K562 (cell line): ENCODE results near the gene CPLX1. TPM values are rescaled to one million over a fixed set of nuclear protein-coding genes. Genes with fewer than 3 reads are reported as not detected.

ENCODE experiments used
- HNRNPK ChIP-seq: fragments of 200-400 bp; formaldehyde crosslinking; IDR thresholded peaks from one replicate; pipeline ENCODE4 v1.6.1; 2018; ENCODE audit warnings: mild to moderate bottlenecking, low read depth, low read length; ENCODE audit not compliant: poor library complexity, severe bottlenecking
- RFX7 ChIP-seq: fragments of 250-450 bp; sonication (Bioruptor Pico); IDR thresholded peaks from 2 replicates; pipeline ENCODE4 v1.5.1; 2021; ENCODE audit warnings: mild to moderate bottlenecking
- SREBF2 ChIP-seq: sonication (generic); formaldehyde crosslinking; IDR thresholded peaks from 2 replicates; pipeline ENCODE4 v1.4.0; 2020; ENCODE audit warnings: mild to moderate bottlenecking, missing genetic modification reagents
- polyA plus RNA-seq, 8 experiments: library from polyadenylated mRNA; depleted of rRNA in 4 of 8; stranded (reverse) in 5 of 8; unstranded in 3 of 8; fragments of >200 nt; fragmentation: Nextera tagmentation in 2 of 8; fragmentation: Illumina TruSeq in 1 of 8; extraction: Ambion mirVana in 2 of 8; extraction: Trizol in 1 of 8; gene quantifications; 2 replicates each; pipeline versions ENCODE4 v1.2.1 to v1.2.3, GENCODE V29; 2011 to 2014; ENCODE audit warnings: inconsistent platforms in 1 of 8, missing spikeins in 1 of 8
- total RNA-seq, 7 experiments: library from RNA; depleted of rRNA in 6 of 7; stranded (reverse); fragments of >200 nt in 6 of 7; fragmentation: Illumina TruSeq in 2 of 7; extraction: Trizol in 2 of 7; gene quantifications; 2 replicates each; pipeline versions ENCODE4 v1.2.1 to v1.2.3, GENCODE V29; 2011 to 2021; ENCODE audit warnings: low replicate concordance in 1 of 7
- TF ChIP-seq, protein P1 (sequence below): sonication (generic); formaldehyde crosslinking; IDR thresholded peaks from 2 replicates; pipeline ENCODE4 v1.8.0; 2023; ENCODE audit warnings: missing genetic modification reagents, mild to moderate bottlenecking, borderline replicate concordance
- TF ChIP-seq, protein P2 (sequence below): fragments of 250-450 bp; sonication (Bioruptor Pico); IDR thresholded peaks from 2 replicates; pipeline ENCODE4 v1.8.0; 2021; ENCODE audit warnings: moderate library complexity, mild to moderate bottlenecking, inconsistent platforms
- TF ChIP-seq, protein P3 (sequence below): IDR thresholded peaks from 3 replicates; pipeline ENCODE4 v1.6.1; 2011; ENCODE audit warnings: borderline replicate concordance, mild to moderate bottlenecking; ENCODE audit not compliant: insufficient read length, insufficient read depth
- TF ChIP-seq, protein P4 (sequence below): fragments of 450-650 bp; formaldehyde crosslinking; IDR thresholded peaks from 2 replicates; pipeline ENCODE4 v1.4.0; 2022; ENCODE audit warnings: mild to moderate bottlenecking, moderate library complexity

CPLX1 gene
- total and polyA plus RNA-seq, 9 of the 15 experiments (the other 6 are each of a cell fraction or from before 2014, with no cell fraction given), result 0.03 to 3.3 (median 0.17) TPM; not detected in 2

DNA sequence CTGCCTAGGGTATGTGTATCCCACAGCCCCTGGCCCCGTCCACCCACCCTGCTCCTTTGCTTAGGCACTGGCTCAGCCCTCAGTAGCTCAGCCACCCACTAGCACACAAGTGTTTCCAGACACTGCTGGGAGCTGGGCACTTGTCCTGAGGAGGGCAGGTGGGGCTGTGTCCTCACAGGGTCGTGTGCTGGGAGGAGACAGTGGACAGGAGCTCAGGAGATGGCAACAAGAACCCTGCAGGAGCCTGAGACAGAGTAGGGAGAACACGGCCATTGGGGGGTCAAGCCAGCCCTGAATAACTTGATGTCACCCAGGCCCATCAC is 5.5 kb upstream of the CPLX1 start (continued):
- TF ChIP-seq, protein P1, sequence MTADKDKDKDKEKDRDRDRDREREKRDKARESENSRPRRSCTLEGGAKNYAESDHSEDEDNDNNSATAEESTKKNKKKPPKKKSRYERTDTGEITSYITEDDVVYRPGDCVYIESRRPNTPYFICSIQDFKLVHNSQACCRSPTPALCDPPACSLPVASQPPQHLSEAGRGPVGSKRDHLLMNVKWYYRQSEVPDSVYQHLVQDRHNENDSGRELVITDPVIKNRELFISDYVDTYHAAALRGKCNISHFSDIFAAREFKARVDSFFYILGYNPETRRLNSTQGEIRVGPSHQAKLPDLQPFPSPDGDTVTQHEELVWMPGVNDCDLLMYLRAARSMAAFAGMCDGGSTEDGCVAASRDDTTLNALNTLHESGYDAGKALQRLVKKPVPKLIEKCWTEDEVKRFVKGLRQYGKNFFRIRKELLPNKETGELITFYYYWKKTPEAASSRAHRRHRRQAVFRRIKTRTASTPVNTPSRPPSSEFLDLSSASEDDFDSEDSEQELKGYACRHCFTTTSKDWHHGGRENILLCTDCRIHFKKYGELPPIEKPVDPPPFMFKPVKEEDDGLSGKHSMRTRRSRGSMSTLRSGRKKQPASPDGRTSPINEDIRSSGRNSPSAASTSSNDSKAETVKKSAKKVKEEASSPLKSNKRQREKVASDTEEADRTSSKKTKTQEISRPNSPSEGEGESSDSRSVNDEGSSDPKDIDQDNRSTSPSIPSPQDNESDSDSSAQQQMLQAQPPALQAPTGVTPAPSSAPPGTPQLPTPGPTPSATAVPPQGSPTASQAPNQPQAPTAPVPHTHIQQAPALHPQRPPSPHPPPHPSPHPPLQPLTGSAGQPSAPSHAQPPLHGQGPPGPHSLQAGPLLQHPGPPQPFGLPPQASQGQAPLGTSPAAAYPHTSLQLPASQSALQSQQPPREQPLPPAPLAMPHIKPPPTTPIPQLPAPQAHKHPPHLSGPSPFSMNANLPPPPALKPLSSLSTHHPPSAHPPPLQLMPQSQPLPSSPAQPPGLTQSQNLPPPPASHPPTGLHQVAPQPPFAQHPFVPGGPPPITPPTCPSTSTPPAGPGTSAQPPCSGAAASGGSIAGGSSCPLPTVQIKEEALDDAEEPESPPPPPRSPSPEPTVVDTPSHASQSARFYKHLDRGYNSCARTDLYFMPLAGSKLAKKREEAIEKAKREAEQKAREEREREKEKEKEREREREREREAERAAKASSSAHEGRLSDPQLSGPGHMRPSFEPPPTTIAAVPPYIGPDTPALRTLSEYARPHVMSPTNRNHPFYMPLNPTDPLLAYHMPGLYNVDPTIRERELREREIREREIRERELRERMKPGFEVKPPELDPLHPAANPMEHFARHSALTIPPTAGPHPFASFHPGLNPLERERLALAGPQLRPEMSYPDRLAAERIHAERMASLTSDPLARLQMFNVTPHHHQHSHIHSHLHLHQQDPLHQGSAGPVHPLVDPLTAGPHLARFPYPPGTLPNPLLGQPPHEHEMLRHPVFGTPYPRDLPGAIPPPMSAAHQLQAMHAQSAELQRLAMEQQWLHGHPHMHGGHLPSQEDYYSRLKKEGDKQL (CRISPR knock-in tag), result no peak
- TF ChIP-seq RFX7 (CRISPR knock-in tag) (no peak), SREBF2 (no peak), HNRNPK (no peak)
- TF ChIP-seq, protein P2, sequence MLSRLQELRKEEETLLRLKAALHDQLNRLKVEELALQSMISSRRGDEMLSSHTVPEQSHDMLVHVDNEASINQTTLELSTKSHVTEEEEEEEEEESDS (CRISPR knock-in tag), result no peak
- TF ChIP-seq, protein P3, sequence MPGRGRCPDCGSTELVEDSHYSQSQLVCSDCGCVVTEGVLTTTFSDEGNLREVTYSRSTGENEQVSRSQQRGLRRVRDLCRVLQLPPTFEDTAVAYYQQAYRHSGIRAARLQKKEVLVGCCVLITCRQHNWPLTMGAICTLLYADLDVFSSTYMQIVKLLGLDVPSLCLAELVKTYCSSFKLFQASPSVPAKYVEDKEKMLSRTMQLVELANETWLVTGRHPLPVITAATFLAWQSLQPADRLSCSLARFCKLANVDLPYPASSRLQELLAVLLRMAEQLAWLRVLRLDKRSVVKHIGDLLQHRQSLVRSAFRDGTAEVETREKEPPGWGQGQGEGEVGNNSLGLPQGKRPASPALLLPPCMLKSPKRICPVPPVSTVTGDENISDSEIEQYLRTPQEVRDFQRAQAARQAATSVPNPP, result no peak
- TF ChIP-seq, protein P4, sequence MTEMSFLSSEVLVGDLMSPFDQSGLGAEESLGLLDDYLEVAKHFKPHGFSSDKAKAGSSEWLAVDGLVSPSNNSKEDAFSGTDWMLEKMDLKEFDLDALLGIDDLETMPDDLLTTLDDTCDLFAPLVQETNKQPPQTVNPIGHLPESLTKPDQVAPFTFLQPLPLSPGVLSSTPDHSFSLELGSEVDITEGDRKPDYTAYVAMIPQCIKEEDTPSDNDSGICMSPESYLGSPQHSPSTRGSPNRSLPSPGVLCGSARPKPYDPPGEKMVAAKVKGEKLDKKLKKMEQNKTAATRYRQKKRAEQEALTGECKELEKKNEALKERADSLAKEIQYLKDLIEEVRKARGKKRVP (CRISPR knock-in tag), result no peak
- TF ChIP-seq, all 486 proteins: peak for 0
